Stimulated activated CD4-positive, alpha-beta T cell treated with anti-CD3 and anti-CD28 coated beads, Interleukin-4, amount 100 ng/mL, for 48 hours (primary cell): ENCODE results near the gene NRXN2.
A peak's percentile ranks its signal among the peaks of the same experiment; 100 is the strongest.

Source experiments
- DNase-seq, 2 donors: peaks; one replicate each; pipeline ENCODE4 v3.0.0-alpha.2; 2020; ENCODE audit warnings: low read depth in 2 of 2

Gene NRXN2

GRCh38 chr11:64723117-64723906 lies at the start of gene NRXN2:
TSS of gene NRXN2 (minus strand) at chr11:64723197. CDS start at chr11:64713699, 9,498 bp downstream.
- DNase-seq: peak; percentile 82 to 86

GRCh38 chr11:64772303-64773018 lies 49.5 kb upstream of the NRXN2 start:
- no peak for DNase-seq

DNA sequence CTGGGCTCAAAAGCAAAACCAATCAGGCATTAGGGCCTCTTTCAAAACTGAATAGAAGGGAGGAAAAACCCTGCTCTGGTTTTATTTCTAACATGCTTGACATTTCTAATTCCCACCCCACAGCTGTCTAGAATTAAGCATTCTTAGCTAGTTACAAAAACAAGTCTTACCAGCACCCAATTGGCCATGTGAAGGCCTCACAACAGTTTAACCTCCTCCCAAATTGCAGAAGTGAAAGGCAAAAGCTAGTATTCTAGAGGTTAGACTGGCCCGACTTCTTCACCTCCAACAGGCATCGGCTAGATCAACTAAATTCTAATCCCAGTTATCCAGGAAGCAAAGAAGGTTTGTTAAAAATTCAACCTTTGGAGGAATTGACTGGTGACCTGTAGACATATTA lies 48.9 kb upstream of the NRXN2 start:
- DNase-seq: no peak

- DNase-seq: no peak
Observed at GRCh38 chr11:64770120-64770519, 47.1 kb upstream of the NRXN2 start.

- DNase-seq: no peak
Observed at GRCh38 chr11:64769283-64769682, 46.3 kb upstream of the NRXN2 start.

- DNase-seq: no peak
Observed at GRCh38 chr11:64768300-64768694, 45.3 kb upstream of the NRXN2 start.

- DNase-seq: peak; percentile 80 to 87
Observed at GRCh38 chr11:64767344-64768299, 44.6 kb upstream of the NRXN2 start.

DNA sequence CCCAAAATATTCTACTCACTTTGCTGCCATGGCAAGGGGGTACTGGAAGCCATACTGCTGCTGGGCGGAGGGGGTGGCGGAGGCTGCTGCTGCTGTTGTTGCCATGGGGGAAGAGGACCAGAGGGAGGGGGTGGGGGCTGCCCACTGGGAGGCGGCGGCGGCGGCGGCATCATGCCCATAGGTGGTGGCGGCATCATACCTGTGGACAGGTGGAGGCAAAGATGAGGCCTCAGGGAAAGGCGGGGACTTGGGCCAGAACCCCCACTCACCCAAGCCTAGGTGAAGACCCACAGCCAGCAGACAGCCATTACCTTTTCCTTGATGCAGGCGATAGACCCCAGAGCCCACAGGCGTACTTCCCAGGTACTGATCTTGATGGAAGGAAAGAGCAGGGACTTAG lies 43.9 kb upstream of the NRXN2 start:
- DNase-seq: no peak

DNA sequence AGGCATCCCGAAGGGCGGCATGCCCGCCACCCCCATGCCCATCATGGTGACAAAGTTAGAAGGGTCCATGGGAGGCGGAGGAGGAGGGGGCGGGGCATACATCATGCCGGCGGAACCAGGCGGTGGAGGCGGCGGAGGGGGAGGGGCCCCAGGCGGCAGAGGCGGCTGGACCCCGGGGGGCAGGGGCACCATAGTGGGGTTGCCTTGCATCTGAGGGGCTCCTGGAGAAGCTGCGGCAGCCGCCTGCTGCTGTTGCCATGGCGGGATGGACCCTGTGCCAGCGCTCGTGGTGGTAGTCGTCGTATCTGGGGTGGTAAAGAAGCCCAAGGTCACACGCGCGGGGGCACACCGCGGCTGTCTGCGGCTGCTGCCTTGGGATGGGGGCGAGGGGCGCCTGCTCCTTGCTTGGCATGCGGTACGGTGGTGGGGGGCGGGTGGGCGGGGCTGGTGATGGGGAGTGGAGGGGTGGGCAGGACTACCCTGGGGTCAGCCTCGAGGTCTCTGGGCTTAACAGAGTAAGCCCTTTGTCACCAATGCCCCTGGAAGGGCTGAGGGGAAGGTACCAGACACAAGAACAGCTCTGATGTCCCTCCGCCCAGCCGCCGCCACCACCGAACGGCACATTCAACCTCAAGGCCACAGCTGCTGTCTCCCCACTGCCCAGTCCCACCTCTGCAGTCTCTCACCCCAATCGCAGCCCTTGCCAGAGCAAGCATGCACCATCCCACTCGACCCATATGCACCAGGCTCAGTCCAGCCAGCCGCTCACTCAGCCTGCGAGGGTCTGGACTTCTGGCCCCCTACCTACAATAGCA lies 43.1 kb upstream of the NRXN2 start:
- no peak for DNase-seq

- DNase-seq: no peak
Observed at GRCh38 chr11:64765291-64765850, 42.4 kb upstream of the NRXN2 start.

GRCh38 chr11:64764753-64765152 lies 41.8 kb upstream of the NRXN2 start:
- DNase-seq: no peak

DNA sequence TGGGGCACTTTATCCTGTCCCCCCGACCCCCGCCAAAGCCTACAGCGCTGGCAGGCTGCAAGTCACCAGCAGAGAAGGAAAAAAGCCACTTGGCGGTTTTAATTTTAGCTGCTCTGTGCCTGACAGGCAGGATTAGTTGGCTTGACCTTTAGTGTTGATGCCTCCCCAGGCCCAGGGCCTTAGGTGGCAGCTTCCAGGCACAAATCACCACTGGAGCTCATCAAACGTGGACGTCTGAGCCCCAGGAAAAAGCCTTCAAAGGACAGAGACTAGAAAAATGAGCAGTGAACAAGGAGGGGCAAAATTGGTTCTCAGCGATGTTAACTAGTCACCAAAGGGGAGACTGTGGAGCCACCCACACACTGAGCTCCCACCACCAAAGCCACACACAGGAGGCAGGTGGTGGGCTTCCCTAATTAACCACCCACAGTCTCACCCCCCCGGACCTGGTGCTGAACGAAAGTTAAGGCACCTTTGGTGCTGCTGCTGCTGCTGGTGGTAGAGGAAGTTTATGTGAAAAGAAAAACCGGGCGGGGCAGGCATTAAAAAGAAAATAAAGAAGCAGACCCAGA lies 41.1 kb upstream of the NRXN2 start:
- no peak for DNase-seq

- no peak for DNase-seq
Observed at GRCh38 chr11:64763526-64764039, 40.6 kb upstream of the NRXN2 start.

DNA sequence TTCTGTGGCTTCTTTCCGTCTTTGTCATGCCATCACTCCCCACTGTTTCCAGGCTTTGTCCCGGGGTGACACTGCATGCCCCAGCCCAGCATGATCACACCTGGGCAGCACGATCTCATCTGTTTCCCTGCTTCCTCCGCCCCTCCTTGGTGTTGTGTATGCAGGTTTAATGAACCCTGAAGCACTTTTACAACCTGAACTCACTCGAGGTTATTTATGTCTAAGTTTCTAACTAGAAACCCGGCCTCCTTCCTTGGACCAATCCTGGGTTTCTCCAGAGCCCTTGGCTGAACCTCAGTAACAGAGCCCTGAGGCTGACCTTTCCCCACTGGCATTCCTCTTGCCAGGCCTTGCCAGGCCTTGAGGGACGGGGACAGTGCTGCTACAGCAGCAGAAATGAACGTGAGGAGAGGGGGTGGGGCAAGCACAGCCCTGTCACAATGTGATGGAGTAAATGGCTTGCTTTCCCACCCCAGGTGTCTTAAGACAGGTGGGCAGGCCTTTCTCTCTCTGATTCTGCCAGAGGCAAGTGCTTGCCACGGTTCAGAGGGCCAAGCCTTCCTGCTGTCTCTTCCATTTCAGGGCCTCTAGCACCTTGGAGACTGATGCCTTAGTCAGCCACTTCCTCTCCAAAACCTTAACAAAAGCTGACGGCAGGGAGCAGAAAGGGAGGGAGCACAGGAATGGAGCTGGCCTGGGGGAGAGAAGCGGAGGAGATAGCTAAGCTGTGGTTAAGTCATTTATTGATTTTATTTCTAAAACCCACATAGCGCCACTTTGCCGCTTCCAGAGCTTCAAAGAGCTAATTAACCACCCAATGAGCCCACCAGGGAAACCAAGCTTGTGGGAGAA lies 39.9 kb upstream of the NRXN2 start:
- no peak for DNase-seq

DNA sequence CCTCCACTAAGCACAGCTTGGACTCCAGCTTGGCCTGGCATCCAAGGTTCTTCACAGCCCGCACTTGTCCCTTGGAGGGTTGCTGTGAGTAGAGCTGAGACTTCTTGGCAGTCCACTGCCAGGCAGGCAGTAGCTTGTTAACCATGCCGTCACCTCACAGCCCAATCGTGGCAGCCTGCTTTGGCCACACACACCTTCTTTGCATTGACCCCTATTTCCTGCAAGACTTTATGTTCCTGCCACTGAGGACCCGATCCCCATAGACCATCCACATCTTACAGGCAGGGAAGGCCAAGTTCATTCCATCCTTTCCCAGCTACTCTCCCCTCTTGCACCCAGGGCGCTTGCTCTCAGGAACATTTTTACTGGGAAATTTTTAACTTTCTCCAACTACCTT lies 39.3 kb upstream of the NRXN2 start:
- no peak for DNase-seq

DNA sequence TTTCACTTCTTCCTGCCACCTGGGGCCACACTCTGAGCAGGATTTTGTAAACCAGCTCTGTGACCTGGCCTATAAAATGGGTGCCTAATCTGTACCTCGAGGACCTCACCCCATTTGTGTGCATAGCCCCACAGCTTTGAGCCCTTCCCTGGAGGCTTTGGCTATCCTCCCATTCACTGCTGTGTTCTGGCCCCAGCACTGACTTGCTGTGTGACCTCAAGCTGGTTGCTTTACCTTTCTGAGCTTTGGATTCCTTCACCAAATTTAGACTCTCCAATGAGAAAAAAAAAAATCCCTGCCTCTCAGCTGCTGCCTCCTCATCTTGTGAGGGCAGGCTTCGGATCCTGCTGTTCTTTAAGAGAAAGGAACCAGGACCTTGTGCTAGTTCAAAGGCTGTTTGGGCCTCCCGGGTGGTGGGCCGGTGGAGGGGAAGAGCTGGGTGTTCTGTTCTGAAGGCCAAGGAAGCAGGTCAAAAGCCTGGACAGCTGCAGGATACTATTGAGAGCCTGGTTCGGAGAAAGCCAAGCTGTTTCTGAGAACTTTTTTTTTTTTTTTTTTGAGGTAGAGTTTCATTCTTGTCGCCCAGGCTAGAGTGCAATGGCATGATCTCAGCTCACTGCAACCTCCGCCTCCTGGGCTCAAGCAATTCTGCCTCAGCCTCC lies 37.9 kb upstream of the NRXN2 start:
- DNase-seq: no peak

DNA sequence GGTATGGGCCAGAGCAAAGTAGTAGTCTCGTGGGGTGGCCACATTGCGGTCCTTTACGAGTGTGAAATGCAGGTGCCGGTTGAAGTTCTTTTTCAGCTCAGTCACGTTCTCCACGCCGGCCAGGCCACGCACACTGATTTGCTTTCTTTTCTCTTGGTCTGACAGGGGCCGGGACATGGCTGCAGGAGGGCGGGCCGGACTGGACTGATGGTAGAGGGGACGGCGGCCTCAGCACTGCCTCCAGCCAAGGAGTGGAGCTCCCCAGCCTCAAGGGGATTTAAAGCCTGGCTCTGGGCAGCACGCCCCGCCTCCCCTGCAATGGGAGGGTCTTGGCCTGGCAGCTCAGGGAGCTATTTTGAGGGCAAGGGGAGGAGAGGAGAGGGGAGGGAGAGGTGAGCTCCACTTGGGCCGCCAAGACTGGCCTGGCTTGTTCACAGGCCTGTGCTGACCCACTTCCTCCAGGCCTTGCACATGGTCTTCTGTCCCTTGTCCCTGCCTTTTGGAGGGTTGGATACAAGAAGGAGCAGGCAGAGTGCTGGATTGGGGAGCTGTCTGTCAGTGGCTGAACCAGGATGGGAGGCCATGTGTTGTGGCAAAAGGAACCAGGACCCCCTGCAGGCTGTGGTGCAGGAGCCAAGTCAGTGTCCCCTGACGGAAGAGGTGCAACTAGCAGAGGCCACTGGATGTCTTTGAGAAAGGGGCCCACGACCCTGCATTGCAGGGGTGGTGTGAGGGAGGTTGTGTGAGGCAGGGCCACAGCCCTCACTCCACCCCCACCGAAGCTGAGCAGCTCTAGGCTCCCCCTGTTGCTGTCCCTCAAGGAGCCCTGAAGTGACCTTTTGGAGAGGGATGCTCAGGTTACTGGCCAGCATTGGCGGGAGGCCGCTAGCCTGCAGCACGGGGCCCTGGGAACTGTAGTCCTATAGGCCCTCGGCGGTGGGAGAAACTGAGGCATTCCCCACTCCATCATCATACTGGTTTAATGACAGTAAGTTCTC lies 37.0 kb upstream of the NRXN2 start, which contains the start of gene PYGM:
Gene PYGM (minus strand): TSS at position 253 of the 998 bp plus-strand sequence. CDS start 76 bp downstream, at position 177.
- DNase-seq: no peak
